Stimulated activated CD4-positive, alpha-beta T cell treated with anti-CD3 and anti-CD28 coated beads, Interleukin-15, amount 100 ng/mL, for 48 hours (primary cell): ENCODE results near the gene UCN3.

ENCODE experiments used
- DNase-seq, 2 donors: peaks; one replicate each; pipeline ENCODE4 v3.0.0-alpha.2; 2020; ENCODE audit warnings: low read depth in 2 of 2

The UCN3 gene, protein sequence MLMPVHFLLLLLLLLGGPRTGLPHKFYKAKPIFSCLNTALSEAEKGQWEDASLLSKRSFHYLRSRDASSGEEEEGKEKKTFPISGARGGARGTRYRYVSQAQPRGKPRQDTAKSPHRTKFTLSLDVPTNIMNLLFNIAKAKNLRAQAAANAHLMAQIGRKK

GRCh38 chr10:5364890-5365338 lies at the start of gene UCN3:
Gene UCN3 (plus strand): TSS chr10:5364966. CDS start chr10:5373721, 8,755 bp downstream.
- no peak for DNase-seq

- DNase-seq = peak; percentile 75 to 85
Observed at GRCh38 chr10:5317547-5318107, 47.1 kb upstream of the UCN3 start.

DNA sequence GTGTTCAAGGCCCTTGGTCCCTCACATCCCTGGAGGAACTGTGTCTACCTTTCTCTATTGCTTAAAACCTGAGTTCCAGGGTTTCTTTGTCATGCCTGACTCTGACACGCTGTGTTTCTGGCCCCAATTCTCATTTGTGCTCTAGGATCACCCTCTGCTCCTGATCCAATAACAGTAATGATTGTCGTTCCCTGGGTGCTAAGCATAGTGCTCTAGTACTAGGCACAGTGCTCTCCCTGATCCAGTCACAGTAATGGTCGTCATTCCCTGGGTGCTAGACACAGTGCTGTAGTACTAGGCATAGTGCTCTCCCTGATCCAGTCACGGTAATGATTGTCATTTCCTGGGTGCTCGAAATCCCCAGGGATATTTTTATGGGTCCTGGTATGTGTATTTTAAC lies 46.6 kb upstream of the UCN3 start:
- DNase-seq = no peak

- no peak for DNase-seq
Observed at GRCh38 chr10:5319863-5320262, 44.9 kb upstream of the UCN3 start.

DNA sequence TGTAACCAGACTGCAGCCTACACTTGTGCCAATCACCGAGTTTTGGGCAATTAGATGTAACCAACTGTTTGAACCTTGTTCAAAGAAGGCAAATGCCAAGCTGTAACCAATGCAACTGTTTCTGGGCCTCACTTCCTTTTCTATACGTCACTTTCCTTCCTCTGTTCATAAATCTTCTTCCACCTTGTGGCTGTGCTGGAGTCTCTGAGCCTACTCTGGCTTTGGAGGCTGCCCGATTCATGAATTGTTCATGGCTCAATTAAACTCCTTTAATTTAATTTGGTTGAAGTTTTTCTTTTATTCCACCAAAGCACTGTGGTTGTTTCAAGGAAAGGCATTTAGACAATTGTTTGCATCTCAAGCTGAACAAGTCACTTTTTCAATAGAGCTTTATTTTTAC lies 43.5 kb upstream of the UCN3 start:
- DNase-seq = no peak

GRCh38 chr10:5323446-5323845 lies 41.3 kb upstream of the UCN3 start:
- no peak for DNase-seq

DNA sequence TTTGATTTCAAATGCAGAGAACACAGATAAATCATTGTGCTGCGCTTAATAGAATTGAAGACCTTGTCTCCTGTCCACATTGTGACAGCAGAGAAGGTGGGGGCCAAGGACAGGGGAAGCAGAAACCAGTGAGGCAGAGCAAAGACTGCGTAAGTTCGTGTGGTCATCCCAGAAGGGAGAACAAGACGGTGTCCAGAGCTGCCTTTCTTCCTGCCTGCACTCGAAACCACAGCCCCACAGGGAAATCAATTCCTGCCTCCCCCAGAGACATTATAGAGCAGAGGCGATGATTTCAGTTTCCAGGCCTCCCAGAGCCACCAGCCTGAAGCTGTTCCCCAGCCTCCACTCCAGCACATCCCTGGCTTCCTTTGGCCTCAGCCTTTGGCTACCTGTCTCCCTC lies 39.7 kb upstream of the UCN3 start:
- no peak for DNase-seq

DNA sequence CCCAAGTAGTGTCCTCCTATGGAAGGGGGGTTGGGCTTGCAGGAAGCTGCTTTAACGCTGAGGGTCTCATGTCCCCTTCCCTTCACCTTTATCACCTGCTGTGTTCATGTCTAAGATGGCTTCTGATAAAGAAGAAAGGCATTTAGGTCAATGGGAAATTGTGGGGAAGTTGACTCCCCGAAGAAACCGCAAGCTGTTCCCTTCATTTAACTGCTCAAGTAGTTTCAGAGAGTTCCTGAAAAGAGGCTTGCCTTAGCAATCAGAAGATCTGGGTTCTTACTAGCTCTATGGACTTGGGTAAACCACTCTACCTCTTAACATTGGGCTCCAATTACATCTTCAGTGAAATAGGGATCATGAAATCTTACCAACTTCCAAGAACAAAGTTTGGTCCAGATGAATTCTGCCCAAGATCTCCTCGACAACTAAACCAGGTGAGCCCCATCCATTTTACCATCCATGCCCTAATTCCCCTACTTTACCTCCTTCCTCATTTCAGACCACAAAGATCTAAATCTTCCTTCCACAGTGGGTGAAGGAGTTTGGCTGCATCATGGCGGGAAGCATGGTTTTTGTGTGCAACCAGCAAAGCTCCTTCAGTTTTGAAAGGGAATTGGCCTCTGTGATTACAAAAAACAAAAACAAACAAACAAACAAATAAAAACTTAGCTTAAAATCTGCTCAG lies 30.4 kb upstream of the UCN3 start:
- DNase-seq = no peak

- no peak for DNase-seq
Observed at GRCh38 chr10:5338010-5338409, 26.8 kb upstream of the UCN3 start.

DNA sequence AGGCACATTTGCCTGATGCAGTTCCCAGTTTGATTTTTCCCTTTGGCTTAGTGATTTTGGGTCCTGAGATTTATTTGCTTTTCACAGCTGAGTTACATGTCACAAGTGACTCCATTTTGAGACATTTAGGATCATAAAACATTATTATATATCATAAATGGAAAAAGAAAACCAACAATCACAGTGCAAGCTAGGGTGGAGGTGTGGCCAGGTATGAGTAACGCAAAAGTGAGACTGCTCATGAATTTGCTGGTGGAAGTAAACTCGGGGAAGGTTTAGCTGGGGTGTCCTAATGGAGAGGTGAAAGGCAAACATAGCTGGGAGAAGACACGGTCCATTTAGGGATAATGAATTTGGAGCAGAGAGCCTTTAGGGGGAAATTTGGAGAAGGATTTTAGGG lies 21.7 kb upstream of the UCN3 start:
- DNase-seq = no peak

- DNase-seq = no peak
Observed at GRCh38 chr10:5343561-5343960, 21.2 kb upstream of the UCN3 start.

- no peak for DNase-seq
Observed at GRCh38 chr10:5343979-5344378, 20.8 kb upstream of the UCN3 start.

GRCh38 chr10:5344746-5345145 lies 20.0 kb upstream of the UCN3 start:
- DNase-seq = no peak

DNA sequence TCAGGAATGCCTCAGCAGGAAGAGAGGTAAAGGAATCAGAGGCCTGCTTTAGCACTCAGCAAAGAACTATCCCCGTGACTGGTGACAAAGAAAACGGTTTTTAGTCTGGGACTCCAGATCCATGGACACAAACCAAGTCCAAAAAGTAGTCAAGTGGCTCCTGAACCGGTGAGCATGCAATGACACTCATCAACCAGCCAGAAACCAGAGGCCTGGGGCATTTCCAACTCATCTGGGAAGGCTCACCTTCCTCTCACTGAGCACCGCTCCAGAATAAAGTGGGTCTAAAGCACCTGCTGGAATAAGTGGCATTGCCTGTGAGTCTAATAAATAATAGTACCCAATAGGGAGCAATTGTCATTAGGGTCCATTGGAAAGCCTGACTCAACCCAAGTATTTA lies 17.9 kb upstream of the UCN3 start:
- DNase-seq = no peak

DNA sequence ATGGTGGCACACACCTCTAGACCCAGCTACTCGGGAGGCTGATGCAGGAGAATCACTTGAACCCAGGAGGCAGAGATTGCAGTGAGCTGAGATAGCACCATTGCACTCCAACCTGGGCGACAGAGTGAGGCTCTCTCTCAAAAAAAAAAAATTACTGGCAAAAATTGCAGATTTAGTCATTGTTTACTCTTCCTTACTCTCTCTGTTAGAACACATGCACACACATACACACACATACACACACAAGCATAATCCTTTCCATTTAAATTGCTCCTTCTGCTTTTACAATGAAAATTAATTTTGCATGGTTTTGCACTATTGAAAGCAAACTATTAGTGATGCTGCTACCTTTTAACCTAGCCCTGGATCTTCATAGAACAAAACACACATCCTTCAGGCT lies 15.4 kb upstream of the UCN3 start:
- DNase-seq = no peak

GRCh38 chr10:5354068-5354467 lies 10.7 kb upstream of the UCN3 start:
- no peak for DNase-seq

GRCh38 chr10:5355594-5356301 lies 9.0 kb upstream of the UCN3 start:
- no peak for DNase-seq

DNA sequence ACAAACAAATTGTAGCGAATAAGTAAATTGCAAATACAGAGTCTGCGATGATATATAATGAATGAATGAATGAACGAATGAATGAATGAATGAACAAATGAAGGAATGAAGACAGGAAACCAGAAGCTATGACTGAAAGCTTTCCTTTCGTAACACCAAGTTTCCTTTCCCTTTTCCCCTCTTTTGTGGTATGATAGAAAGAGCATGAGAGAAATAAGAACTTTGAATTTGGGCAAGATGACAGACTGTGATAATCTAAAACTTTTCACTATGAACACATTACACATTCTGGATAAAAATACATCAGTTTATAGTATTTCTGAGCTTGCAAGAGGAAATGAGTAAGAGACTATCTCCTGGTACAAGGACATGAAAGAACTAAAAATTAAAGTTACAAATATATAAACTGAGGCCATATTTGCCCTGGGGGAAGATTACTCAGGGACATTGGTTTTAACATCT lies 8.4 kb upstream of the UCN3 start:
- no peak for DNase-seq

DNA sequence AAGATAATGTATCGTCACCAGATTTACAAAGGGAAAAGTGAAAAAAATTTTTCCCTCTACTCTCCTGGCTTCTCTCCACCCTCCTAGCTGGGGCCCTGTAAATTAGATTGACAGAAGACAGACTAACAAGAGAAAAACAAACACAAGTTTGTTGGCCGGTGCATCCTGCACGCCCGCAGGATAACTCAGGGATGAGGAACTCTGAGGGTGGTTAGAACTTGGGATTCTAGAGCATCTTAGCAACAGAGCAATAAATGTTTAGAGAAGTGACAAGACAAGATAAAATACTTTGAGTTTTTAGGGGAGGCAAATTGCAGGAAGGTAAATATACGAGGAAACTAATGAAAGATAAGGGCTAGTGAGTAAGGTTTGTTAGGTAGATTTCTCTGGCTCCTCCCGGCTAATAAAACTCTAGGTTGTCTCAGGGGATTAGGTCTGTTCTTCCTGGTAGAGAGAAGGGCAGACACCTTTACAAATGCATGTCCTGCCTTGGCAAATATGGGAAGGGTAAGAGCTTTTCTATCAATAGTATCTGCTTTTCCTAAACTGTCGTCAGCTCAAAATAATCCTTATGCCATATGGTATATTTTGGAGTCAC lies 4.3 kb upstream of the UCN3 start:
- DNase-seq = no peak

DNA sequence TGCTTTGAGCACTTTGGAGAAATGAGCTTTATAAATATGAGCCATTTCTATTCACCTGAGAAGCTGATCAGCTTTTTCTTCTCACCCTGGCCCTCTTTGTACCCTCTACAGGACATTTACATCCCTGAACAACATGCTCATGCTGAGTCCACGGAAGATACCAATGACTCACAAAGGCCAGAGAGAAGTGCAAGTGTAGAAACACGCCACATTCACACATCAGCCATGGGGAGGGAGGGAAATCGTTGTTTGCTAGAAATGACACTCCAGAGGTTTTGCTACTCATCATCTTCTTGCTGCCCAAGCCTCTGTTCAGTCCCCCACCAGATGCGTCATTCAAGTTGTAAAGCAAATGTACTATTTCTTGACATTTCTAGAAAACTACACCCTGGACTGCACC lies 2.8 kb upstream of the UCN3 start:
- DNase-seq = no peak

DNA sequence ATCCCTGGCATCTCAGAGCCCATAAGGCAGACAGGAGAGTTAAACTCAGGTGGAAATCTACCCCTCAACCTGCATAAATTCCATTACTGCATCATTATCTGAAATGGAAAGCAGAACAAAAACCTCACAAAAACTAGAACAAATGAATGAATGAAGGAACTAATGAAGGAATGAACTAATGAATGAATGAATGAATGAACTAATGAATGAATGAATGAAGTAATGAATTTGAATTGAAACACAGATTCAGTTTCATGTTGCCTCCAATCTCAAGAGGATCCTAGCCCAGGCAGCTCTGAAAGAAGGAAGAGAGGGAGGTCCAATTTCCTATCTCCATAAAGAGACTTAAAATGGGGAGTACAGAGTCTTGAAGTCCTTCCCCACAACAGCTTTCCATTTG lies 1.9 kb upstream of the UCN3 start:
- DNase-seq = no peak

GRCh38 chr10:5364374-5364773 lies 392 bp upstream of the UCN3 start:
- DNase-seq = no peak
